Peyer's patch (tissue), 4 donors: ENCODE data around the gene GRN.

Source experiments
- POLR2A ChIP-seq, 2 donors: fragments of 450-650 bp; IDR thresholded peaks; one replicate each; pipeline ENCODE4 v1.5.1; 2017; ENCODE audit warnings: antibody characterized with exemption in 2 of 2, mild to moderate bottlenecking in 2 of 2, moderate library complexity in 2 of 2
- TF ChIP-seq, protein P1 (sequence below), 6 experiments: fragments of 450-650 bp in 4 of 6; fragments of 200-600 bp in 2 of 6; sonication (generic) in 1 of 6; IDR thresholded peaks; one replicate each; pipeline ENCODE4 v1.5.1; 2017 to 2019; ENCODE audit warnings: antibody characterized with exemption in 6 of 6, mild to moderate bottlenecking in 3 of 6, moderate library complexity in 1 of 6

DNA sequence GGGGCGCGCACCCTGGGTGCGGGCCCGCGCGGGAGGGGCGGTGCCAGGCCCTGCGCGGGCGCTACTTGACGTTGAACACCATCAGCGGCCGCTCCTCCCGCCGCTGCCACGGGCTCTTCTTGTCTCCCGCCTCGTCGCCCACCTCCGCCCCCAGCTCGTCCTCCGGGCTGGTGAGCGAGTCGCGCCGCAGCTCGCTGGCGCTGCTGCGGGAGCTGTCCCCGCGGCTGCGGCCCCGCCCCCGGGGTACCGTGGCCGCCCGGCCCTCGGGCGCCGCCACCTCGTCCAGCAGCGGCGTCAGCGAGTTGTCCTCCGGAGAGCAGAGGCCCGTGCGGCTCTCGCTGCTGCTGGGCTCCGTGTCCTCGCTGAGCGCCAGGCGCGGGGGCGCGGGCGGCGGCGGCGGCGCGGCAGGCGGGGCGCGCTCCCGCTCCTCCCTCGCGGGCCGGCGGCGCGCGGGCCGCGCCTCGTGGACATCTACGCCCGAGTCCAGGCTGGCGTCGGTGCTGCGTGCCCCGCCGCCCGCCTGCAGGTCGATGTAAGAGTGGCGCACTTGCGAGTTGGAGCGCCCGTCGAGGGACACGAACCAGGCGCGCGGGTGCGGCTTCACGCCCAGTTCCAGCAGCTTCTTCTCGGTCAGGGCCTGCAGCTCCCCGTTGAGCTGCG is 8.7 kb downstream of the GRN start:
- TF ChIP-seq POLR2A (IDR thresholded peaks at IDR 0.05): no peak
- TF ChIP-seq, protein P1, sequence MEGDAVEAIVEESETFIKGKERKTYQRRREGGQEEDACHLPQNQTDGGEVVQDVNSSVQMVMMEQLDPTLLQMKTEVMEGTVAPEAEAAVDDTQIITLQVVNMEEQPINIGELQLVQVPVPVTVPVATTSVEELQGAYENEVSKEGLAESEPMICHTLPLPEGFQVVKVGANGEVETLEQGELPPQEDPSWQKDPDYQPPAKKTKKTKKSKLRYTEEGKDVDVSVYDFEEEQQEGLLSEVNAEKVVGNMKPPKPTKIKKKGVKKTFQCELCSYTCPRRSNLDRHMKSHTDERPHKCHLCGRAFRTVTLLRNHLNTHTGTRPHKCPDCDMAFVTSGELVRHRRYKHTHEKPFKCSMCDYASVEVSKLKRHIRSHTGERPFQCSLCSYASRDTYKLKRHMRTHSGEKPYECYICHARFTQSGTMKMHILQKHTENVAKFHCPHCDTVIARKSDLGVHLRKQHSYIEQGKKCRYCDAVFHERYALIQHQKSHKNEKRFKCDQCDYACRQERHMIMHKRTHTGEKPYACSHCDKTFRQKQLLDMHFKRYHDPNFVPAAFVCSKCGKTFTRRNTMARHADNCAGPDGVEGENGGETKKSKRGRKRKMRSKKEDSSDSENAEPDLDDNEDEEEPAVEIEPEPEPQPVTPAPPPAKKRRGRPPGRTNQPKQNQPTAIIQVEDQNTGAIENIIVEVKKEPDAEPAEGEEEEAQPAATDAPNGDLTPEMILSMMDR (IDR thresholded peaks at IDR 0.05): no peak
